GM18519 (cell line): Measurements from ENCODE around the gene SMARCD1.
"Not testable (repeated sequence)": the region's sequence is repeated elsewhere in the genome, so short reads cannot be mapped to it uniquely, and the experiment has no call there.

ENCODE experiments used
- ATAC-seq: cut with Tn5 transposase; IDR thresholded peaks from one replicate; pipeline ENCODE4 v1.9.1; 2021; ENCODE audit warnings: mild to moderate bottlenecking, moderate library complexity; ENCODE audit not compliant: unreplicated experiment, low FRiP score

SMARCD1 gene

GRCh38 chr12:50074936-50075807 lies 10.0 kb upstream of the SMARCD1 start:
- ATAC-seq = no peak

DNA sequence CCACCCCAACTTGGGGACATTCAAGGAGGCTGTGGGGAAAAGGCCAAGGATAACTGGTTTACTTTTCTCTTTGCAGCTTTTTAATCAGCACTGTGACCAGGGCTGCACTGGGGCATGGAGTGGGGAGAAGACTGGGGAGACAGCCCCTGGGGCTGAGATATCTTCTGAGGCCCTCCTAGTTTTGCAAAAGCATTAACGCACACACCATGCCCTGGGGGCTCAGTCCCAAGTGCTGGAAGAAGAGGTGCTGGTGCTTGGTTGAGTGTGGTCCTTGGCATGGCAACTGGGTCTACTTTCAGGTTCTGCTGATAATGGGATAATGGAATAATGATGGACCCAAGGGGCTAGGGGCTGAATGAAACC lies 9.4 kb upstream of the SMARCD1 start:
- ATAC-seq = no peak

- no peak for ATAC-seq
Observed at GRCh38 chr12:50077099-50077498, 8.0 kb upstream of the SMARCD1 start.

DNA sequence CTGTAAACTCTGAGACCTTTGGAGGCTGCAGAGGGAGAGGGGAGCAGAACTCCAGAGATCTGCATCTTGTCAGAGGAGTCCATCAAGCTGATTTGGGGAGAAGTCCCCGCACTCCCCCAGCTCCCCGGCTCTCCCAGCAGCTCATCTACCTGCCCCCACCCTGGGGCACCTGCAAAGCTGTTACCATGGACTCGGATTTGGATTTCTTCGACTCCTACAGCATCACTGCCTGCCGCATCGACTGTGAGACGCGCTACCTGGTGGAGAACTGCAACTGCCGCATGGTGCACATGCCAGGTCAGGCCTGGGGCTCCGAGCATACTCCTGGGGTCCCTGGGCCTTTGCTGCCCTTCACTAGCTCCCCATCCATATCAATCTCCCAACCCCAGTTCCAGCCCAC lies 6.9 kb upstream of the SMARCD1 start:
- ATAC-seq = no peak

DNA sequence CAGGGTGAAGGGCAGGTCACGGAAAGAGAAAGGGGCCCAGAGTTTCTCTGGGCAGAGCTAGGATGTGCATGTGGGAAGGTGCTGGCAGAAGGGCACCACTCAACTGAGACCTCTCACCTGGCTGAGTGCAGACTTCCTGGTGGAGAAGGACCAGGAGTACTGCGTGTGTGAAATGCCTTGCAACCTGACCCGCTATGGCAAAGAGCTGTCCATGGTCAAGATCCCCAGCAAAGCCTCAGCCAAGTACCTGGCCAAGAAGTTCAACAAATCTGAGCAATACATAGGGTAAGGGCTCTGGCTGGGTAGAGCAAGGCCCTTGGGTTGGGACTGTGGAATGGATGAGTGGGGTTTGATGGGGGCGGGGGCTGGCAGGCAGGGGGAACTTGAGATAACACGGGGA lies 5.4 kb upstream of the SMARCD1 start:
- no peak for ATAC-seq

DNA sequence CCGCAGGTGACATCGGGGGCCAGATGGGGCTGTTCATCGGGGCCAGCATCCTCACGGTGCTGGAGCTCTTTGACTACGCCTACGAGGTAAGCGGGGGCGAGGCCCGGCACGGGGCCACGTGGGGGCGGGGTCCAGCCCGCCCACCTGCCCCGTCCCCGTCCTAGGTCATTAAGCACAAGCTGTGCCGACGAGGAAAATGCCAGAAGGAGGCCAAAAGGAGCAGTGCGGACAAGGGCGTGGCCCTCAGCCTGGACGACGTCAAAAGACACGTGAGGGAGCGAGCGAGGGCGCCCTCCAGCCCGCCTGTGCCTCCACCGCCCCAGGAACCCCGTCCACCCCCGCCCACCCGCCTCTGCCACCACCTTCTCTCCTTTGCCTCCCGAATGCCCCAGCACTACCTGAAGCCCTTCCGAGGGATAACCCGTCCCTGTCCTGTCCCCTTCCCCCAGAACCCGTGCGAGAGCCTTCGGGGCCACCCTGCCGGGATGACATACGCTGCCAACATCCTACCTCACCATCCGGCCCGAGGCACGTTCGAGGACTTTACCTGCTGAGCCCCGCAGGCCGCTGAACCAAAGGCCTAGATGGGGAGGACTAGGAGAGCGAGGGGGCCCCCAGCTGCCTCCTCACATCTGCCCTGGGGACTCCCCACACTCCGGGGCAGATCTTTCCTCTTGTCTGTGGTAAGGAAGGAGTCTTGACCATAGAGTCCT lies 3.9 kb upstream of the SMARCD1 start:
- no peak for ATAC-seq

DNA sequence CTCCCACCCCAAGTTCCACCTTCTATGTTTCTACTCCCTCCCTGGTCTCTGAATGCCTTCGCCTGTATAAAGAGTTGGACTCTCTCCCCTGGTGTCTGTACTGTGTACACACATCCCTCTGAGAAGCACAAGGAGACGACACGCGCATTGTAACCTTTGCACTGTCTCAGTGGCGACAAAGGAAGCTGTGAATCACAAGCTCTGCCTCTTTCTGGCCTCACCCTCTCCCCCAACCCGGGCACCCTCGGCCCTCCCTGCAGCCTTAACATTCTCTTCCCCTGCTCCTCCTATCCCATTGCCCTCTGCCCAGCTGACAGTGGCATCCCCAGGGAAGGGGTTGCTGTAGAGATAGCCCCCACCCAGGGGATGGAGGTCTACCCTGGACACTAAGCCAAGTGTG lies 2.5 kb upstream of the SMARCD1 start:
- ATAC-seq = no peak

- ATAC-seq = no peak
Observed at GRCh38 chr12:50083301-50083700, 1.8 kb upstream of the SMARCD1 start.

- not testable (repeated sequence) for ATAC-seq
Observed at GRCh38 chr12:50084409-50084774, 750 bp upstream of the SMARCD1 start.

GRCh38 chr12:50085615-50086072 lies 502 bp downstream of the SMARCD1 start:
- ATAC-seq = no peak

DNA sequence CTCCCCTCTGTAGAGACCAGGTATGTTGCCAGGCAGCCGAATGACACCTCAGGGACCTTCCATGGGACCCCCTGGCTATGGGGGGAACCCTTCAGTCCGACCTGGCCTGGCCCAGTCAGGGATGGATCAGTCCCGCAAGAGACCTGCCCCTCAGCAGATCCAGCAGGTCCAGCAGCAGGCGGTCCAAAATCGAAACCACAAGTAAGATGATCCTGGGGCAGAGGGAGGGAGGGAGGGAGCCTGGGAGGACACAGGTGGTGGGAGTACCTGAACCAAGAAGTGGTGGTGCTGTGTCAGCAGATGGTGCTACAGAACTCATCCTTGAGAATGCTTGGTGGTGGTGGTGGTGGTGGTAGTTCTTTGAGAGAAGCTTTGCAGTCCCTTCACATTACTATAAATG lies 1.0 kb downstream of the SMARCD1 start:
- no peak for ATAC-seq

DNA sequence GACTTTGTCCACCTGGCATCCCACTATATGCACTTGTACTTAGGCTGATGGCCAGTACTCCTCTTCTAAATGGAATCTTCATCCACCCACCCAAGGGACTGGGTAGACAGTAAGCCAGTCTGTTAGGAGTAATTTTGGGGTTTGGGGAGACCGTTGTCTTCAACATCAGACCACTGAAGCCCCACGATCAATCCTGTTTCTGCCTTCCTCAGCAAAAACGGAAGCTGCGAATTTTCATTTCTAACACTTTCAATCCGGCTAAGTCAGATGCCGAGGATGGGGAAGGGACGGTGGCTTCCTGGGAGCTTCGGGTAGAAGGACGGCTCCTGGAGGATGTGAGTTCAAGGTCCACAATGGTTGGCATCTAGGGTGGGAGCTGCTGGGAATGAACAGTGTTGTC lies 2.0 kb downstream of the SMARCD1 start:
- no peak for ATAC-seq

GRCh38 chr12:50087995-50088394 lies 2.9 kb downstream of the SMARCD1 start:
- ATAC-seq = no peak

- no peak for ATAC-seq
Observed at GRCh38 chr12:50088577-50089335, 3.6 kb downstream of the SMARCD1 start.

DNA sequence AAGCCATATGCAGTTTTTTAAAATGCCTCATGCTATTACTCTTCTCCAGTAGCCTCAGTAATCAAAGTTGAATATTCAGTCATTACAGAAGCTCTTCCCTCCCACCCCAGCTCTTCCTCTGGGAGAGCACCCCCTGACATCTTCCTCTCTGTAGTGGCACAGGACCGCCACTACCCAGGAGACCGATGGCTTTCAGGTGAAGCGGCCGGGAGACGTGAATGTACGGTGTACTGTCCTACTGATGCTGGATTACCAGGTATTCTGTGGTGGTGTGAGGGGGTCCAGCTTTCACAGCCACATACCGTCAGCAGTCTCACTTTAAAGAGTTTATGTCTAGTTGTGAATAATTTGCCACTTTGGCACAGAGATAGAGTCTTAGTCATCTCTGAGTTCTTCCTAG lies 4.6 kb downstream of the SMARCD1 start:
- ATAC-seq = no peak

- no peak for ATAC-seq
Observed at GRCh38 chr12:50090391-50090790, 5.2 kb downstream of the SMARCD1 start.

DNA sequence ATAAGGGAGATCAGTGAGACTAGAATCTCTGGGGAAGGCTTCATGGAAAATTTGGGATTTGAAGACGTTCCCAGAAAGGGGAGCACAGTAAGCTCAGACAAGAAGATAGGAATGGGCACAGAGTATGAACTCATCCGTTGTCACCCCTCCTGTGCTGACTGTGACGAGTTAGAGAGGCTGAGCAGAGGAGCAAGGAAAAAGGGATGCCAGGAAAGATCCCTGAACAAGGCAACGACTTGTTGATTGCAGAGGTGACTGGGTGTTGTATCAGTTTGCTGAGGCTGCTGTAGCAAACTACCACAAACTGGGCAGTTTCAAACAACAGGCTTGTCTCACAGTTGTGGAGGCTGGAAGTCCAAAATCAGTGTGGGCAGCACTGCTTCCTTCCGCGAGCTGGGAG lies 12.8 kb downstream of the SMARCD1 start:
- ATAC-seq = no peak

- ATAC-seq = no peak
Observed at GRCh38 chr12:50099302-50100008, 14.3 kb downstream of the SMARCD1 start.

DNA sequence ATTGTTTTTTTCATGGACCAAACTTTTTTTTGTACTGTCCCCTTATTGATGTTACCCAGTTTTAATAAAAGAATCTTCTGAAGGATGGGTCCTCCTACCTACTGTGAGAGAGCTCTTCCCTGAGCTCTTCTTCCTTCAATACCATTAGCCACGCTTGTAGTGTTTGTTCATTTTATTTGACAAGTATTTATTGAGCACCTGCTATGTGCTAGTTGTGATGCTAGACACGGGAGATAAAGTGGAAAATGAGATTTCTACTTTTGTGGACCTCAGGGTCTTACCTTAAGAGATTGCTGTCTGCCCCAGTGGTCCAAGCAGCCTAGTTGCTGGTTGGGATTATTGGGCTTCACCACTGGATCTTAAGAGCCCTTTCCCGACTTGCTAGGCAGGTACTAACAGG lies 15.4 kb downstream of the SMARCD1 start:
- ATAC-seq = no peak

DNA sequence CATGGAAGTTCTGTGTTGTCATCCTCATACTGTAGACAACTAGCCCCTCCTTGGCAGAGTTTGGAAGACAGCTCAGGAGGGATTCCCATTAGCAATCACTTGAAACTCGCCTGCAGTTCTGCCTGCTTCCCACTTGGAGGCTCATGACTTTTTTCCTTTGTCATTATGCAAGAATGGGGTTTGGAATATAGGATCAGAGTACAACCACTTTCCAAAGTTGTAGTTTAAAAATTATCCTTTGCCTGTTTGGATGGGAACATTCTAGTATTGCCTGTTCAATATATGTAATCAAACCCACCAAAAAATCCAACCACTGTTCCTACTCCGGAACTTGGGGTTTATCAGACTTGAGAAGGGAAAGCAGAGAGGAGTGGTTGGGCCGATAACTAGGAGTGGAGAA lies 16.5 kb downstream of the SMARCD1 start:
- ATAC-seq = no peak

GRCh38 chr12:50102131-50102531 lies 17.0 kb downstream of the SMARCD1 start:
- no peak for ATAC-seq
